Progenitor cell of endocrine pancreas (in vitro differentiated cells): ENCODE data around the gene GNMT. TPM values are rescaled to one million over a fixed set of nuclear protein-coding genes. Genes with fewer than 3 reads are reported as not detected.

Experiments used
- DNase-seq: peaks from one replicate; pipeline ENCODE4 v3.0.0; 2021; ENCODE audit warnings: low spot score; ENCODE audit not compliant: unreplicated experiment
- H3K27ac Mint-ChIP-seq: 2 replicates; pipeline ENCODE4 v1.8.0; 2021; ENCODE audit warnings: mild to moderate bottlenecking, moderate library complexity, mixed read lengths
- H3K27me3 Mint-ChIP-seq: 2 replicates; pipeline ENCODE4 v1.8.0; 2021; ENCODE audit warnings: mixed read lengths
- H3K36me3 Mint-ChIP-seq: 2 replicates; pipeline ENCODE4 v1.8.0; 2022; ENCODE audit warnings: mixed read lengths; ENCODE audit not compliant: insufficient read depth
- H3K4me1 Mint-ChIP-seq: 2 replicates; pipeline ENCODE4 v1.8.0; 2021; ENCODE audit warnings: low read depth, mixed read lengths
- H3K4me3 Mint-ChIP-seq: 2 replicates; pipeline ENCODE4 v1.8.0; 2021; ENCODE audit warnings: low read depth, mild to moderate bottlenecking, moderate library complexity, mixed read lengths
- H3K9me3 Mint-ChIP-seq: 2 replicates; pipeline ENCODE4 v1.8.0; 2021; ENCODE audit warnings: low read depth, mixed read lengths
- total RNA-seq: library from RNA; stranded (reverse); gene quantifications from 2 replicates; pipeline ENCODE4 v1.2.1, GENCODE V29; 2021
- TF ChIP-seq, protein P1 (sequence below): fragments of 200-600 bp; sonication (generic); IDR thresholded peaks from one replicate; pipeline ENCODE4 v1.5.0; 2021; ENCODE audit warnings: antibody characterized with exemption, mild to moderate bottlenecking; ENCODE audit not compliant: unreplicated experiment

GNMT gene
- total RNA-seq, 1 donor from 2014 or later, result 1.3 TPM

DNA sequence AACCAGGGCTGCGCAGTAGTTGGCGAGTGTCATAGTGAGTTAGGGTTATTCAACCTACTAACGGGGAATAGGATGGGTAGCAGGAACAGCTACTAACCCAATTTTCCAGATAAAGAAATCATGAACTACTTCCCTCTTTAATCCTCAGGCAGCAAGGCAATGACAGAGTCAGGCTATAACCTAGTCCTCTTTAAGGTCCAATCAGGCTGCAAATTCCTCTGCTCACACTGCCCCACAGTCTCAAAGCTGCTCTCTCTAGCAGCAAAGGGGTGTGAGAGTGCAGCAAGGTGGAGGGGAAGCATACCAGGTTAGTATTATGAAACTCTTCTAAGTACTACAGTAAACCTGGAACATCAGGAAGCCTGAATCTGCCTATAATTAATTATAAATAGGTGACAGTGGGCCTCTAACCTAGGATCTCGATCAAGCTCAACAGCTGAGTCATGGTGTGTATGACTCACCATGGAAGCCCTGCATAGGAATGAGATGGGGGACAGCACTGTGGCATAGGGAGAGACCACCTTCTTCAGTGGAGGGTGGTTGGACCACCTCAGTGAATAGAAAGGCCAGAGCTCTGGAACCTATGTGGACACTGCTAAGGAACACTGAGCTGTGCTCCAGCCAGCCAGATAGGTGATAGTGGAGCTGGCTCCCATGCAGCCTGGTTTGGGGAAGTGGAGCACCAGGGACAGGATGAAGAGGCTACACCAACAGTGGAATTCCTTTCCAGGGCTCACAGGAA lies 10.5 kb downstream of the GNMT start:
- Mint-ChIP-seq H3K27me3 (no peaks in the 10 kb centered on the region), H3K4me1 (no peaks in the 10 kb centered on the region), H3K27ac (no peak overlapping the region), H3K4me3 (no peak overlapping the region), H3K9me3 (no peaks in the 10 kb centered on the region), H3K36me3 (peaks cover 4% of the 10 kb centered on the region)
- no peak for DNase-seq
- TF ChIP-seq, protein P1, sequence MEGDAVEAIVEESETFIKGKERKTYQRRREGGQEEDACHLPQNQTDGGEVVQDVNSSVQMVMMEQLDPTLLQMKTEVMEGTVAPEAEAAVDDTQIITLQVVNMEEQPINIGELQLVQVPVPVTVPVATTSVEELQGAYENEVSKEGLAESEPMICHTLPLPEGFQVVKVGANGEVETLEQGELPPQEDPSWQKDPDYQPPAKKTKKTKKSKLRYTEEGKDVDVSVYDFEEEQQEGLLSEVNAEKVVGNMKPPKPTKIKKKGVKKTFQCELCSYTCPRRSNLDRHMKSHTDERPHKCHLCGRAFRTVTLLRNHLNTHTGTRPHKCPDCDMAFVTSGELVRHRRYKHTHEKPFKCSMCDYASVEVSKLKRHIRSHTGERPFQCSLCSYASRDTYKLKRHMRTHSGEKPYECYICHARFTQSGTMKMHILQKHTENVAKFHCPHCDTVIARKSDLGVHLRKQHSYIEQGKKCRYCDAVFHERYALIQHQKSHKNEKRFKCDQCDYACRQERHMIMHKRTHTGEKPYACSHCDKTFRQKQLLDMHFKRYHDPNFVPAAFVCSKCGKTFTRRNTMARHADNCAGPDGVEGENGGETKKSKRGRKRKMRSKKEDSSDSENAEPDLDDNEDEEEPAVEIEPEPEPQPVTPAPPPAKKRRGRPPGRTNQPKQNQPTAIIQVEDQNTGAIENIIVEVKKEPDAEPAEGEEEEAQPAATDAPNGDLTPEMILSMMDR, result no peak

DNA sequence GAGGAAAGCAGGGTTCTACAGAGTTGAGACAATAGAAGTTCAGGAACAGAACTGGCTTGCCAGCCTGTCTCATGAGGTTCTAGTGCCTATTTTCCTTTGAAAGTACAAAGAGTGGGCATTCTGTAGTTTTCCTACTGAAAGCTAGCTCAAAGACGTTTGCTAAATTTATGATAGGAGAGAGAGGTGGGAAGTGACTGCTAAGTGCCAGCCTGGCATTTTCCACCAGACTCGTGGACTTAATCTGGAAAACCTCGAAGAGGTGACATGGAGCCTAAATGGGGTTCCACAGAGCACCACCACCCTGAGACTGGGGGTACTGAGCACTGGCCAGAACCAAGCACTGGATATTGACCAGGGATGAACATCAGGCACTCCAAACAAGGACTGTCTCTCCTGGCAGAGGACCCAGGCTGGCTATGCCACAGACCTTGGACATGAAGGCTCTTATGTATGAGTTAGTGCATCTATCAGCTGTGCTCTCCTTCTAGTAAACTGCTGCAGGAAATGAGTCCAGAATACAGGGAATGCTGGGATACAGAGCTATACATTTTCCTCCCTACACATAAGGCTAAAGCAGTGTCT lies 11.3 kb downstream of the GNMT start:
- peaks cover 6% of the 10 kb centered on the region for H3K36me3 Mint-ChIP-seq
- H3K4me1 Mint-ChIP-seq, result peaks cover under 1% of the 10 kb centered on the region
- no peak overlapping the region for H3K27ac Mint-ChIP-seq
- no peaks in the 10 kb centered on the region for H3K9me3 Mint-ChIP-seq
- no peak for DNase-seq
- H3K27me3 Mint-ChIP-seq, result no peaks in the 10 kb centered on the region
- TF ChIP-seq, protein P1, result no peak
- H3K4me3 Mint-ChIP-seq, result no peak overlapping the region

DNA sequence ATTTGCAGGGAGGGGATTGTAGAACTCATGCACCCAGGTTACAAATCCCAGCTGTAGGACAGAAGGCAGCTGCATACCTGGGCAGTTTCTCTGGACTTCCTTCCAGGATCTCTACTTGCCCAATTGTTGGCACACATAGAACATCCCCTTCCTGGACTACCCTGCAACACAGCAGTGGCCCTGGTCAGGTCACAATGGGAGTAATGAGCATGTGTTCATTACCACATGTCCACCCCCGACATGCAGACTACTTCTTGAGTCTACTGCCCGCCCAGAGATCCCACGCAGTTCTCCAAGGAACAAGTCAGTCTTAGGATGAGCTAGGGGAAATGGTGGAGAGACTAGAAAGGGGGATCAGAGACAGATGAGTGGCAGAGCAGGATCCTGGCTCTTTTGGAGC lies 13.4 kb downstream of the GNMT start:
- H3K9me3 Mint-ChIP-seq, result no peaks in the 10 kb centered on the region
- TF ChIP-seq, protein P1, result no peak

DNA sequence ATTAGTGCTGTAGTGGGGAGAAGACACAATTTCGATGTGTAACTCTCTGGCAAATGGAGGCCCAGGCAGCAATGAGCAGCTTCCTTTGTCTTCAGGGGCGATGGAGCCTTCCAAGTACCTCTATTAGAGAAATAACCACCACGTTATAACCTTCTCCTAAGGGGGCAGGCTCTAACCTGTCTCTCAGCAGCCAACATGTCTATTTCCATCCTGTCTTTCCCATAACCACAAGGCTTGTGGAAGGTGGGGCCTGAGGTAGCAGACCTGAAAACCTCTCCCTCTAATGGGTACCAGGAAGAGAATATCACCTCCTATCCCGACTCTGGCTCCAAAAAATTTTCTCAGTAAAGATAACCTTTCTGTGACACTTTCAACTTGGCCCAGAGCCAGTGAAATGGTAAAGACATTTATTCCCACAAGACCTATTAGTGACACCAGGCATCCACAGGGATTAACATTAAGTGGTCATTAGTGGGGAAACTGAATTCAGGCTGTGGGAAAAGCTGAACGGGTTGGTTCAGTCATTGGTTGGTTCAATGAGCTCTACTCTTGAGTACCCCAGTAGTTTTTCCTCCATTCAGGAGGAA lies 14.5 kb downstream of the GNMT start:
- Mint-ChIP-seq H3K36me3 (peaks cover 4% of the 10 kb centered on the region), H3K4me3 (no peak overlapping the region), H3K9me3 (no peaks in the 10 kb centered on the region), H3K27ac (no peak overlapping the region), H3K4me1 (peaks cover 15% of the 10 kb centered on the region), H3K27me3 (no peaks in the 10 kb centered on the region)
- DNase-seq, result no peak
- TF ChIP-seq, protein P1, result no peak

More for the DNA sequence above, 13.4 kb downstream of the GNMT start:
- no peak overlapping the region for H3K4me3 Mint-ChIP-seq
- DNase-seq, result no peak
- no peak overlapping the region for H3K27ac Mint-ChIP-seq
- H3K4me1 Mint-ChIP-seq, result peaks cover 6% of the 10 kb centered on the region
- H3K27me3 Mint-ChIP-seq, result no peaks in the 10 kb centered on the region
- peaks cover 5% of the 10 kb centered on the region for H3K36me3 Mint-ChIP-seq

DNA sequence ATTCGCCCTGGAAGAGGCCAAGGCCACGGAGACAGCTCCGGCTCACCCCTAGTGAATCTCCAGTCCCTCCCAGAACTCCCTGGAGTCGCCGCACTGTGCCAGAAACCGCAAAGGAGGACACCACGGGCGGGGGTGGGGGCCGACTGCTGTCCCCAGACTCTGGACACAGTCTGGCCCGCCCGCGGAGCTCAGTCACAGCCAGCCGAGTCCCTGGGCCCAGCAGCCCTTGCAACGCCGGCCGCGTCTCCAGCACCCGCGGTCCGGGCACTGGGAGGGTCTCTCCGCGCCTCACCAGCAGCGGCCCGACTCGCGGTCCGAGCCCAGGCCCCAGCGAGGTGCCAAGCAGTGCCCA lies 17.9 kb downstream of the GNMT start:
- H3K36me3 Mint-ChIP-seq, result peaks cover 4% of the 10 kb centered on the region
- TF ChIP-seq, protein P1, result no peak
- H3K27ac Mint-ChIP-seq, result peak overlapping the region; percentile 93
- H3K9me3 Mint-ChIP-seq, result no peaks in the 10 kb centered on the region
- peaks cover 15% of the 10 kb centered on the region for H3K4me1 Mint-ChIP-seq
- no peaks in the 10 kb centered on the region for H3K27me3 Mint-ChIP-seq
- peak overlapping the region; percentile 80 for H3K4me3 Mint-ChIP-seq
- peak; percentile 26 for DNase-seq
